Activated naive CD8-positive, alpha-beta T cell treated with anti-CD3 and anti-CD28 coated beads for 36 hours (primary cell): ENCODE measurements around the gene UNC13B. TPM values are rescaled to one million over a fixed set of nuclear protein-coding genes. Genes with fewer than 3 reads are reported as not detected.

Source experiments
- DNase-seq: peaks from one replicate; pipeline ENCODE4 v3.0.0; 2021
- H3K27ac Mint-ChIP-seq: one replicate; pipeline ENCODE4 v1.8.0; 2022; ENCODE audit warnings: mild to moderate bottlenecking, moderate library complexity, mixed read lengths
- H3K27me3 Mint-ChIP-seq: one replicate; pipeline ENCODE4 v1.8.0; 2022; ENCODE audit warnings: mild to moderate bottlenecking, mixed read lengths
- H3K36me3 Mint-ChIP-seq: one replicate; pipeline ENCODE4 v1.8.0; 2021; ENCODE audit warnings: mild to moderate bottlenecking, mixed read lengths
- H3K4me1 Mint-ChIP-seq: one replicate; pipeline ENCODE4 v1.8.0; 2021; ENCODE audit warnings: mixed read lengths
- H3K4me3 Mint-ChIP-seq: one replicate; pipeline ENCODE4 v1.8.0; 2022; ENCODE audit warnings: mild to moderate bottlenecking, moderate library complexity, mixed read lengths
- H3K9me3 Mint-ChIP-seq: one replicate; pipeline ENCODE4 v1.8.0; 2022; ENCODE audit warnings: mixed read lengths
- total RNA-seq, 2 experiments: library from RNA; stranded (reverse); gene quantifications; one replicate each; pipeline ENCODE4 v1.2.3, GENCODE V29; 2021

Gene UNC13B
- total RNA-seq, 2 experiments from 2014 or later: 2.5 to 3.7 TPM

GRCh38 chr9:35340046-35340445 lies 178.2 kb downstream of the UNC13B start:
- H3K36me3 Mint-ChIP-seq: no peaks in the 10 kb centered on the region
- H3K9me3 Mint-ChIP-seq: no peaks in the 10 kb centered on the region
- no peak for DNase-seq
- peaks cover 4% of the 10 kb centered on the region for H3K27me3 Mint-ChIP-seq
- H3K27ac Mint-ChIP-seq: no peak overlapping the region
- no peaks in the 10 kb centered on the region for H3K4me1 Mint-ChIP-seq
- H3K4me3 Mint-ChIP-seq: no peak overlapping the region

GRCh38 chr9:35341021-35341420 lies 179.2 kb downstream of the UNC13B start:
- H3K36me3 Mint-ChIP-seq: no peaks in the 10 kb centered on the region
- peaks cover 4% of the 10 kb centered on the region for H3K27me3 Mint-ChIP-seq
- DNase-seq: no peak
- no peaks in the 10 kb centered on the region for H3K4me1 Mint-ChIP-seq
- no peak overlapping the region for H3K4me3 Mint-ChIP-seq
- no peak overlapping the region for H3K27ac Mint-ChIP-seq
- no peaks in the 10 kb centered on the region for H3K9me3 Mint-ChIP-seq

GRCh38 chr9:35341585-35341984 lies 179.8 kb downstream of the UNC13B start:
- Mint-ChIP-seq H3K9me3 (no peaks in the 10 kb centered on the region), H3K27me3 (peaks cover 4% of the 10 kb centered on the region), H3K36me3 (no peaks in the 10 kb centered on the region), H3K4me1 (no peaks in the 10 kb centered on the region), H3K4me3 (no peak overlapping the region), H3K27ac (no peak overlapping the region)
- no peak for DNase-seq

GRCh38 chr9:35342221-35342958 lies 180.6 kb downstream of the UNC13B start:
- Mint-ChIP-seq H3K27ac (no peak overlapping the region), H3K4me3 (no peak overlapping the region), H3K27me3 (peaks cover 4% of the 10 kb centered on the region), H3K4me1 (no peaks in the 10 kb centered on the region), H3K36me3 (no peaks in the 10 kb centered on the region), H3K9me3 (no peaks in the 10 kb centered on the region)
- DNase-seq: no peak

- H3K36me3 Mint-ChIP-seq: no peaks in the 10 kb centered on the region
- no peak overlapping the region for H3K27ac Mint-ChIP-seq
- H3K4me3 Mint-ChIP-seq: no peak overlapping the region
- no peaks in the 10 kb centered on the region for H3K27me3 Mint-ChIP-seq
- DNase-seq: no peak
- H3K4me1 Mint-ChIP-seq: no peaks in the 10 kb centered on the region
- H3K9me3 Mint-ChIP-seq: no peaks in the 10 kb centered on the region
These were observed 186.3 kb downstream of the UNC13B start for GRCh38 chr9:35348109-35348508.

- no peak for DNase-seq
- Mint-ChIP-seq H3K9me3 (no peaks in the 10 kb centered on the region), H3K4me3 (no peak overlapping the region), H3K4me1 (no peaks in the 10 kb centered on the region), H3K27ac (no peak overlapping the region), H3K27me3 (no peaks in the 10 kb centered on the region), H3K36me3 (no peaks in the 10 kb centered on the region)
These were observed 187.6 kb downstream of the UNC13B start for GRCh38 chr9:35349287-35349990.

- H3K27me3 Mint-ChIP-seq: no peaks in the 10 kb centered on the region
- H3K9me3 Mint-ChIP-seq: no peaks in the 10 kb centered on the region
- H3K4me3 Mint-ChIP-seq: no peak overlapping the region
- H3K36me3 Mint-ChIP-seq: no peaks in the 10 kb centered on the region
- DNase-seq: no peak
- H3K27ac Mint-ChIP-seq: no peak overlapping the region
- no peaks in the 10 kb centered on the region for H3K4me1 Mint-ChIP-seq
These were observed 188.4 kb downstream of the UNC13B start for GRCh38 chr9:35350212-35350611.

GRCh38 chr9:35350827-35351549 lies 189.2 kb downstream of the UNC13B start:
- no peak overlapping the region for H3K4me3 Mint-ChIP-seq
- H3K27ac Mint-ChIP-seq: no peak overlapping the region
- no peaks in the 10 kb centered on the region for H3K9me3 Mint-ChIP-seq
- H3K27me3 Mint-ChIP-seq: no peaks in the 10 kb centered on the region
- no peak for DNase-seq
- no peaks in the 10 kb centered on the region for H3K36me3 Mint-ChIP-seq
- H3K4me1 Mint-ChIP-seq: no peaks in the 10 kb centered on the region

- no peaks in the 10 kb centered on the region for H3K36me3 Mint-ChIP-seq
- no peaks in the 10 kb centered on the region for H3K4me1 Mint-ChIP-seq
- no peak overlapping the region for H3K27ac Mint-ChIP-seq
- no peaks in the 10 kb centered on the region for H3K9me3 Mint-ChIP-seq
- H3K27me3 Mint-ChIP-seq: no peaks in the 10 kb centered on the region
- no peak for DNase-seq
- H3K4me3 Mint-ChIP-seq: no peak overlapping the region
These were observed 192.0 kb downstream of the UNC13B start for GRCh38 chr9:35353731-35354365.

GRCh38 chr9:35355939-35356338 lies 194.1 kb downstream of the UNC13B start:
- Mint-ChIP-seq H3K27ac (no peak overlapping the region), H3K4me1 (no peaks in the 10 kb centered on the region), H3K9me3 (no peaks in the 10 kb centered on the region), H3K27me3 (no peaks in the 10 kb centered on the region), H3K36me3 (no peaks in the 10 kb centered on the region), H3K4me3 (no peak overlapping the region)
- no peak for DNase-seq

GRCh38 chr9:35357116-35357515 lies 195.3 kb downstream of the UNC13B start:
- Mint-ChIP-seq H3K27ac (no peak overlapping the region), H3K36me3 (no peaks in the 10 kb centered on the region), H3K4me1 (no peaks in the 10 kb centered on the region), H3K27me3 (no peaks in the 10 kb centered on the region), H3K9me3 (no peaks in the 10 kb centered on the region), H3K4me3 (no peak overlapping the region)
- DNase-seq: no peak

- no peaks in the 10 kb centered on the region for H3K27me3 Mint-ChIP-seq
- H3K4me3 Mint-ChIP-seq: no peak overlapping the region
- H3K4me1 Mint-ChIP-seq: no peaks in the 10 kb centered on the region
- no peak for DNase-seq
- no peak overlapping the region for H3K27ac Mint-ChIP-seq
- H3K36me3 Mint-ChIP-seq: no peaks in the 10 kb centered on the region
- no peaks in the 10 kb centered on the region for H3K9me3 Mint-ChIP-seq
These were observed 196.0 kb downstream of the UNC13B start for GRCh38 chr9:35357826-35358225.

GRCh38 chr9:35364817-35365585 lies 203.2 kb downstream of the UNC13B start:
- Mint-ChIP-seq H3K27me3 (no peaks in the 10 kb centered on the region), H3K4me3 (no peak overlapping the region), H3K9me3 (no peaks in the 10 kb centered on the region), H3K4me1 (no peaks in the 10 kb centered on the region), H3K36me3 (no peaks in the 10 kb centered on the region), H3K27ac (no peak overlapping the region)
- DNase-seq: no peak

GRCh38 chr9:35366627-35367026 lies 204.8 kb downstream of the UNC13B start:
- Mint-ChIP-seq H3K4me3 (no peak overlapping the region), H3K4me1 (no peaks in the 10 kb centered on the region), H3K36me3 (no peaks in the 10 kb centered on the region), H3K27ac (no peak overlapping the region), H3K27me3 (no peaks in the 10 kb centered on the region), H3K9me3 (no peaks in the 10 kb centered on the region)
- no peak for DNase-seq
